Stimulated activated CD8-positive, alpha-beta memory T cell treated with anti-CD3 and anti-CD28 coated beads, Interleukin-7, amount 100 ng/mL, for 24 hours (primary cell): ENCODE data around the gene C20orf204.
A peak's percentile ranks its signal among the peaks of the same experiment; 100 is the strongest.

Experiments used
- DNase-seq: peaks from one replicate; pipeline ENCODE4 v3.0.0-alpha.2; 2020; ENCODE audit warnings: low read depth

C20orf204 gene

GRCh38 chr20:64027981-64028685 is 7.8 kb upstream of the C20orf204 start:
- no peak for DNase-seq

- no peak for DNase-seq
Observed at GRCh38 chr20:64029293-64030117, 6.5 kb upstream of the C20orf204 start.

DNA sequence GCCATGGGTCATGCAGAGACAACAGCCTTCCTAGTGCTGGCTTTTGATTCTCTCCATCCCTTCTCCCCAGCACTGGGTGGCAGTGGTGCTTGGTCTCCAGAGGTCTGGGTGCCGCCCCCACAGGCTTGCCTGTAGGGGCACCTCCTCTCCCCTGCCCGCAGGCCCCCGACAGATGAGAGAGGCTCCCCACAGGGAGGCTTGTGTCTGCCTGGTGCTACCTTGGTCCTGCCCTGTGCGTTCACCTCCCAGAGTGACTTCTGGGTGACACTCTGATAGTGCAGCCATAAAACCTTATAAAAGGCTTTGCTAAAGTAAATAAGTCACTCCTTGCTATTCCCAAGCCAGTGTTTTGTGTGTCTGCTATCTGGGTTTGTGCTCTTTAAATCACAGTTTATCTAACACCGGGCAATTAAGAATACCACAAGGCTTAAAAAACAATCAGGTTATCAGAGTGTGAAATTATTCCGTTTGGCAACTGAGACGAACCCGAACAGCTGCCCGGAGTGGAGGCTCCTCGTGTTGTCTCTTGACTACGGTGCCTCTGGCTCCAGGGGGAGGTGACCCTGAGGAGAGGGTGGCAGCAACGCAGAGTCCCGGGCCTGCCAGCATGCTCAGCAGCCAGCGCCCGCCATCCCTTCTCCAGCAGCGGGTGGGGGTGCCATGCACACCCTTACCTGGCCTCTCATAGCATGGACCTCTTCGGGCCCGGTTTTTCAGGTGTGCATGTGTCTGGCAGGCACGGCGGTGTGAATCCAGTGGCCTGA is 5.4 kb upstream of the C20orf204 start:
- no peak for DNase-seq

GRCh38 chr20:64031822-64032314 is 4.1 kb upstream of the C20orf204 start:
- no peak for DNase-seq

DNA sequence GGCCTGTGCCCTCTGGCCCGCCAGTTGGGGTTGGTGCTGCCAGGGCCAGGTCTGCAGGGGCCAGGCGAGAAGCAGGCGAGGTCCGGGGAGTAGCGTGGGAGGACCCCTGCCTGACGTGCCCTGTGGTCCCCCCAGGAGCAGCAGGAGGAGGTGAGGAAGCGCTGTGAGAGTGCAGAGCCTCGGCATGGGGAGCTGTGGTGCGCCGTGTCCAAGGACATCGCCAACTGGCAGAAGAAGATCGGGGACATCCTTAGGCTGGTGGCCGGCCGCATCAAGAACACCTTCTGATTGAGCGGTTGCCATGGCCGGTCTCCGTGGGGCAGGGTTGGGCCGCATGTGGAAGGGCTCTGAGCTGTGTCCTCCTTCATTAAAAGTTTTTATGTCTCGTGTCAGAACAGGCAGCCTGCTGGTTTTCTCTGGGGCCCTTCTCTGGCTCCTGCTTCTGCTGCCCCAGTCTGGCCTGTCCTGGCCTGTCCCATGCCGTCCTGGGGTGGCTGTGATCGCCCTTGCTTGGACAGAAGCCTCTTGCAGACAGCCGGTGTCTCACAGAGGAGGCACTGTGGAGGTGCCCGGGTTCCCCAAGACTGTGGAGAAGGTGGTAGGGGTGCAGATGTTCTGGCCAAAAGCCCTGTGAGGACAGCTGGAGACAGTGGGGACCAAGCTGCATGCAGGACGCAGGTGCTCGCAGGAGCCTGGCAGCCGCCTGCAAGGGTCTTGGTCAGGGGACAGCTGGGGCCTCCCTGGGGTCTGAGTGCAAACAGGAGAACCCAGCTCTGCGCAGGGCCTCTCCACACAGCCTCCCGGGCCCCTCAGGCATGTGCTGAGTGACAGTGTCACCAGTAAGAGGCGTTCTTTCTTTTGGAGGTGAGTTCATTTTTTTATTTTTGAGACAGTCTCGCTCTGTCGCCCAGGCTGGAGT is 3.0 kb upstream of the C20orf204 start:
- DNase-seq: no peak

GRCh38 chr20:64033981-64034493 is 1.9 kb upstream of the C20orf204 start:
- DNase-seq: no peak

- DNase-seq: no peak
Observed at GRCh38 chr20:64035066-64035932, 683 bp upstream of the C20orf204 start.

DNA sequence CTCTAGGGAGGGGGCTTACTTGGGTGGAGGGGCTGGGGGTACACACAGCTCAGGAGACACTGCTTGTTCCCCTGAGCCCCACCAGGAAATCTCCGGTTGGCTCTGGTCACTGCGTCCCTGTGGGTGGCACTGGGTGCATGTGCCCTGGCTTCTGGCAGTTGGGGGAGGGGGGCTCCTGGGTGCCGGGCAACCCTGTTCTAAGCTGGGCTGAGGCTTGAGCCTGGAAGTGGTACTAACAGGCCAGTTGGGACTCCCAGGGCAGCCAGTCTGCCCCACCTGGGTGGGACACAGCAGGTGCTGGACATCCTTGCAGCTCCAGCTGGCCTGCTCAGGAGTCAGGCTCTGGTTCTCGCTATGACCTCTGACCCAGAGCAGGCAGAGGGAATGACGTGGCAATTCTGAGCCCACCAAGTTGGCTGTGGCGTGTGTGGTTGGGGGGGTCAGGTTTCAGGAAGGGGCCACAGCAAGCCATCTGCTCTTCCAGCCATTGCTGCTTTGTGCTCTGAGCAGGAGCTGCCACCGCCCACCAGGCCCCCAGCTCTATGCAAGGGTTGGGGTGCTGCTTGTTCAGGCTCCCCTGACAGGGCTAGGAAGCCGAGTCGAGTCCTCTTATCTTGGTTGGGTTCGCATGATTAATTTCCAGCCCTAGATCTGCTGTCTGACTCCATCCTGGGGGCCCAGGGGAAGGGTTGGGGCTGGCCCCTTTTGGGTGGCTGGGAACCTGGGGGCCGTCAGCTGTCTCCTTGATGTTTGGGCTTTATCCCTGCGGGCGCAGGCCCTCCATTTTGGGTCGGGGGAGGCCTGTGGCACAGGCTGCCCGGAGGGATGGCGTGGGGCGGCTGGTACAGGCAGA is 590 bp downstream of the C20orf204 start:
- no peak for DNase-seq

DNA sequence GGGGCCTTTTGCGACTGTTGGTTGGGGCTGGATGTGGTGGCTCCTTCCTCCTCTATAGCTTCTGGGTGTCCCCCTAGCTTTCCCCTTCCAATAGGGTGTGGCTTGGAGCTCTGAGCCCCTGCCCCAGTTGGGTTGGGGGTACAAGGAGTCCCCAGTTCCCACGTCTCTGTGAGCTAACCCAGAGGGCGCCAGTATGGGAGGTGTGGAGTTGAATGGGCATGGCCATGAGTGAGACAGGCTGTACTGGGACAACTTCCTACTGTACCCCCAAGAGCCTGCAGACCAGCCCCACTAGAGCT is 1.2 kb downstream of the C20orf204 start:
- no peak for DNase-seq

DNA sequence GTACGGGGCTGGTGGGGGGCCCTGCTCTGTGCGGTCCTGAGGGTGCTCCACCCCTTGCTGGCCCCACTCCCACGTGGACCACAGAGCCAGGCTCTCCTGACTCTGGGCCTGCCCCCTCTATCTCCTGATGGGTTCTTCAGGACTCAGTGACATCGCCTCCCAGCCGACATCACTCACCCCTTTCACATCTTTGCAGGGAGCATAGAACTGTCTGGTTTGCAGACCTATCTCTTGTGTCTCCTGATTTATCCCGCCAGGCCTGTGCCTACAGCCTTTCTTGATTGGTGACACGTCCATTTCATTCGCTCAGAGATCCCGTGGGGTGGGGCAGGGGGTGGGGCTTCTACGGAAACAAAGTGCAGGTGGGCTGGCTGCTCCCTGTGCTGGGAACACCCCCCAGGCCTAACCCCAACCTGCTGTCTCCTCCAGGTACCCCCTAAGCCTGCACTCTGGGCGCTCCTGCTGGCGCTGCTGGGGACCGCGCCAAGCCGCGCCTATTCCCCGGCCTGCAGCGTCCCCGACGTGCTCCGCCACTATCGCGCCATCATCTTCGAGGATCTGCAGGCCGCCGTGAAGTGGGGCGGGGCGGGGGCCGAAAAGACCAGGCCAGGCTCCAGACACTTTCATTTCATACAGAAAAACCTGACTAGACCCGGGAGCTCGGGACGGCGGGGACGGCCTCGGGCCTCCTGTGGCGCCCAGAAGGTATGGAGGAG is 1.7 kb downstream of the C20orf204 start:
- no peak for DNase-seq

GRCh38 chr20:64038224-64038564 is 2.2 kb downstream of the C20orf204 start:
- DNase-seq: no peak

- peak; percentile 53 for DNase-seq
Observed at GRCh38 chr20:64038565-64039292, 2.7 kb downstream of the C20orf204 start.

- no peak for DNase-seq
Observed at GRCh38 chr20:64039293-64040160, 3.5 kb downstream of the C20orf204 start.

GRCh38 chr20:64040231-64041039 is 4.5 kb downstream of the C20orf204 start:
- DNase-seq: no peak

GRCh38 chr20:64041040-64041780 is 5.2 kb downstream of the C20orf204 start:
- DNase-seq: no peak

GRCh38 chr20:64041781-64042053 is 5.7 kb downstream of the C20orf204 start:
- DNase-seq: no peak
